Stimulated activated CD8-positive, alpha-beta memory T cell treated with anti-CD3 and anti-CD28 coated beads, Interleukin-7, amount 100 ng/mL, for 48 hours (primary cell): ENCODE measurements around the gene CDH24.
A peak's percentile ranks its signal among the peaks of the same experiment; 100 is the strongest.

ENCODE experiments used
- DNase-seq, 2 donors: peaks; one replicate each; pipeline ENCODE4 v3.0.0-alpha.2; 2020; ENCODE audit warnings: low read depth in 1 of 2; ENCODE audit errors: extremely low read depth in 1 of 2

CDH24 gene

DNA sequence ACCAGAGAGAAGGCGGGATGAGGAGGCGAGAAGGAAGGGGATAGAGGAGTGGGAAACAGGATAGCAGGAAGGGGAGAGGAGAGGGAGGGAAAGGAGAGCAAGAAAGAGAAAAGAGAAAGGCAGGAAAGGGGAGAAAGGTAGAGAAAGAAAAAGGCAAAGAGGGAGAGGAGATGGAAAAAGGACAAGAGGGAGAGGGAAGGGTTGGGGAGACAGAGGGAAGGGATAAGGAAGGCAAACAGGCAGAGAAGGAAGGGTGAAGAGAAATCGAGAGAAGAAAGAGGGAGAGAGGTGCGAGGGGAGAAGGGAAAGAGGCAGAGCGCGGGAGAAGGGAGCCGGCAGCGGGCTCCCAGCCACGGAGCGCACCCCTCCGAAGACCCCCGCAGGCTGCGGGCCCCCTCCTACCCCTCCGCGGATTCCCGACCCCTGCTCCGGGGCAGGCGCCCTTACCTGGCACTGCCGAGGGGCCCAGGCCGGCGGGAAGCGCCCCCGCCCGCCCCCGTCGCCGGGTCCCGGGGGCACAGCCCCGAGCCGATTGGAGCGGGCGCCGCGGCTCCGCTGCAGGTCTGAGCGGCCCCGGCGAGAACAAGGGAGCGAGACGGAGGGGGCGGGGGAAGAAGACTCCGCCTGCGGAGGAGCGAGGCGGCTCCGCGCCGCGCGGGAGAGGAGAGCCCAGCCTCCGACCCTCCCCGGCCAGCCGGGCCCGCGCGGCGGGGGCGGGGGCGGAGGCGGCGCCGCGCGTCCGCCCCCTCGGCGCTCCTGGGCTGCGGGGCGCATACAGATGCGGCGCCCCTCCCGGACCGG lies at the start of gene CDH24:
Gene CDH24, minus strand, starts transcription at position 565 of the 801 bp plus-strand sequence. CDS start 1,787 bp downstream, outside the sequence.
- peak in 1 of 2 donors; percentile 53 for DNase-seq

DNA sequence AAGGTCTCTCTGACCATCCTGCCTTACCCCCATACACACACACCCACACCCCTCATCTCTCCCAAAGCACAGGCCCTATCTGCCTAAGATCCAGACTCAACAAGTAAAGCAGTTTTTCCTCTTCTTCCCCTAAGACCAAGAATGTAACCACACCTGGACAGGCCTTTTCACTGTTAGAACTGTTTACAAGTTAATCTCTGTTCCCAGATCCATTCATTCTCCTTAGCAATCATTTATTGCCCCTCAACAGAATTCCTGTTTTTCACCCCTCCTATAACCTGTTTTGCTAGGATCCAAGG lies 49.4 kb upstream of the CDH24 start:
- DNase-seq, result no peak

DNA sequence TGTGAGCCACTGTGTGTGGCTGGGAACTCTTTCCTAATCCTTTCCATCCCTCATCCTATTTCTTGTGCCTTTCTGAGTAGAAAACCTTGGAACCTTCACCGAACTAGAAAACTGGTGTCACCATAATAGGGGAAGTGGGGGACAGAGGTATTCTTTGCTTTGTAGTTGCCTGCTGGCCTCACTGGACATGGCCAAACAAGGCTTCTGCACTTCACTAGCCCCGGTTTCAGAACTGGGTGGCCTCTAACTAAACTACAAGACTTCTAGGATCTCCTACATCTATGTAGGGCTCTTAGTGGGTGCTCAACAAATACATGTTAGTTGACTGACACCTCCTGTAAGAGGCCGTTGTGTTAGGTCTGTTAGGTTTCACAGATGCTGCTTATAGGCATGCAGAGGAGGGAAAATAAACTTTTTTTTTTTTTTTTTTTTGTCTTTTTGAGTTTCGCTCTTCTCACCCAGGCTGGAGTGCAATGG lies 48.1 kb upstream of the CDH24 start:
- DNase-seq, result no peak

DNA sequence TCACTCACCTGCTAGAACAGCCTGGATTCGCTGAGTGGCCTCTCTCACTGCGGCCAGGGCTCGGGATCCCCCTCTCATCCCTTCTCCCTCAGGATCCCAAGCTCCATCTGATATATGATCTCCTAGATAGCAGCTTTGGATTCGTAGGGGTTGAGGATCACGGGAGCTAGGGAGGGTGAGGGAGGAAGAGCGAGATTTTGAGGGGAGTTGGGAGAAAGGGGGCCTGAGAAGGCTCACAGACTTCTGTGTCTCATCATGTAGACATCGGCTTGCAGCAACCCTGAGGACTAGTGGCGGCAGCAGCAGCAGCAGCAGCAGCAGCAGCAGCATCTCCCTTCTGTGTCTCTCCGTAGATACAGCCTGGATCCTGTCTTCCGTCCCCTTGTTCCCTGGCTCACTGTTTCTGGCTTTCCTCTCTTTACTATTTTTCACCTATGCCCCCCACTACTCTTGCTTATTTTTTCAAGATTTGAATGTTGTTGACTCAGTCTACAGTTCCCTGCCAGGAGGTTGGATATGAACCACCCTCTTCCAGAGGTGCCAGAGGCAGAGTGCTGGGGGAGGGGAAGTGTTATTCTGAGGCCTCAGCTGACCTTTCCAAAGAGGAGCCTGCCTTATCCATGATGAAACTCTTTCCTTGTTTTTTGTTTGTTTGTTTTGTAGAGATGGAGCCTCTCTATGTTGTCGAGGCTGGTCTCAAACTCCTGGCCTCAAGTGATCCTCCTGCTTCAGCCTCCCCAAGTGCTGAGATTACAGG lies 47.4 kb upstream of the CDH24 start, which contains the start of gene CIROP:
Gene CIROP, minus strand, starts transcription at position 399 of the 757 bp plus-strand sequence. Its CDS starts 69 bp downstream, at position 330.
- DNase-seq, result no peak

DNA sequence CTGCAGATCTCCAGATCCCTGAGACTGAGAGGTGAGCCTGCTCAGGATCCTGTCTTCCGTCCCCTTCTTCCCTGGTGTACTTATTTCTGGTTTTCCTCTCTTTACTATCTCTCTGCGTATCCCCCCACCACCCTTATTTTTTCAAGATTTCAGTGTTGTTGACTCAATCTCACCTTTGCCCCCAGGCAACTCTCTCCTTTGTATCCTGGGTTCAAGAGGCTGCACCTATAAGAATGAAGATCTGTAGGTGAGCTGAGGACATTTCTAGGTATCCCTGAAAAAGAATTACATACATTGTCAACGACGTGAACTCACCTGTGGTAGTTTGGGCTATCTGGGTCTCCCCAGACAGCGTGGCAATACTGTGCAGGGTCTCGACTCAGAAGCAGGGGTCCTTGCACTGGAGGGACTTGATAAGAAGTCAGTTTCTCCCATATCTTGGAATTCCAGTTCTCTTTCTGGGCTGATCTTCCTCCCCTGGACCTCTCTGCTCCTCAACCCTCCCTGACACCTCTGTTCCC lies 46.8 kb upstream of the CDH24 start:
- no peak for DNase-seq

DNA sequence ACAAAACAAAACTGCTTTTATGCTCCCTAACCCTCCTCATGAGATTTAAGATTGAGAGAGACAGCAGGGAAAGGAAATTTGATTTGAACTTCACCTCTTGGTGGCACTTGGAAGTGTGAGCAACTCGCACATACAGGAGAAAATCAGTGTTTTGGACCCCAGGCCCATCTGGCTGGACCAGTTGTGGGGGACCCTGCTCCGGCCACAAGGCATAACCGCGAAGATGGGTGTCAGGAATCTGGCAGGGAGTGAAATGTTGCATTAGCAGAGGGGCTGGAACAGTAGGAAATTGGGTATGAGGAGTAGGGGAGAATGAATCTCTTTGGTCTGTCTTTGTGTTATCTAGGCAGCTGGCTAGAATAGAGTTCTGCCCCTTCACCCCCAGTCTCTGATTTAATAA lies 46.3 kb upstream of the CDH24 start:
- DNase-seq, result no peak

DNA sequence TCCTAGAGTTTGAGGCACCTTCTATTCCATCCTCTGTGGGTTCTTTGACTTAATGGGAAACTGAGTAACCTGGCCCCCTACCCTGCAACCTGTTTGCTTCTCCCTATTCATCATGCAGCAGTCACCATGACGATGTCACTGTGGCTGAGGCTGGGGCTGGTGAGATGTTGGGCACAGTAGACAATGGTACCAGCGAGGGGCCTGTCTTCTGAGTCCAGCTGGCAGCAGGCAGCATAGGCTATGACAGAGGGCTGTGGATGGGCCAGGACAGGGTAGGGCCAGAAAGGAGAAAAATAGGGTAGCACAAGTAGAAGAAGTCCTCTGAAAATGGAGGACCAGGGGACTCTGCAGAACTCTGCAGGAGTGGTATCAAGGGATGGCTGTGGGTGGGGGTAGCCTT lies 45.5 kb upstream of the CDH24 start:
- no peak for DNase-seq

DNA sequence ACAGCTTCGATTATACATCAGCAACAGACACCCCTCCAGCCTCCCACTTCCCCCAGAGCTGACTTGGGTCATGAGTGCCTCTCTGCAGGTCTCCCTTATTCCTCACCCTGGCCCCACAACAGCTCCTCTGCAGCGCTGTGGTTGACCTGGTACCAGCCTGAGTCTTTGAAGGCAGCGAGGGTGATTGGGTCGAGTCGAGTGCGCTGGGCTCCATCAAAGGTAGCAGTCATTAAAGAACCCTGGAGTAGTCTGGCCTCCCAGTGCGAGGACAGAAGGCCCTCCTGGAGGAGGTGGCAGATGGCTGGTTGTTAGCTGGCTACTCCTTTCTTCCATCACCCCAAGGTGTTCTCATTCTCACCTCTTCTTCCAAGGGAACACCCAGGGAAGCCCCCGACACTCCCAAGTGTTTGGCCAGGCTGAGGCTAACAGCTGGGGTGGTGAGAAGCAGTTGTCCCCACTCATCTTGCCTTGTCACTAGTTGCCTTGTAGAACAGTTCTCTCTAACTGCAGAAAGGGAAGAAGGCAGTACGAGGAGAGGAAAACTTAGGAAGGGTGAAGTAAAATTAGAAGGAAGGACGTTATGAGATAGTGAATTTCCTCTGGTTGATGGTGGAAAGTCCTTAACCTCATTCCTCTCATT lies 44.8 kb upstream of the CDH24 start:
- no peak for DNase-seq

- no peak for DNase-seq
These were observed 44.1 kb upstream of the CDH24 start for GRCh38 chr14:23101213-23101970.

GRCh38 chr14:23099212-23099861 lies 42.0 kb upstream of the CDH24 start:
- no peak for DNase-seq

DNA sequence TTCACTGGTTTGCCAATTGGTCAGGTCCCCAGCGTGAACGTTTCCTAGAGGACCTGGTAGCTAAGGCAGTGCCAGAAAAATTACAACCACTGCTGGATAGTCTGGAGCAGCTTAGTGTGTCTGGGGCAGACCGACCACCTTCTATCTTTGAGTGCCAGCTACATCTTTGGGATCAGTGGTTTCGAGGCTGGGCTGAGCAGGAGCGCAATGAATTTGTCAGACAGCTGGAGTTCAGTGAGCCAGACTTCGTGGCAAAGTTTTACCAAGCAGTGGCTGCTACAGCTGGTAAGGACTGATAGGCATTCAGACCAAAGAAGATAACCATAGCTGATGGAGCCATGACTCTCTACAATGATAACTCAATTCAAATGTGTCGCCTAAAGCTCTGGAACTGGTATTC lies 40.5 kb upstream of the CDH24 start:
- DNase-seq, result no peak

DNA sequence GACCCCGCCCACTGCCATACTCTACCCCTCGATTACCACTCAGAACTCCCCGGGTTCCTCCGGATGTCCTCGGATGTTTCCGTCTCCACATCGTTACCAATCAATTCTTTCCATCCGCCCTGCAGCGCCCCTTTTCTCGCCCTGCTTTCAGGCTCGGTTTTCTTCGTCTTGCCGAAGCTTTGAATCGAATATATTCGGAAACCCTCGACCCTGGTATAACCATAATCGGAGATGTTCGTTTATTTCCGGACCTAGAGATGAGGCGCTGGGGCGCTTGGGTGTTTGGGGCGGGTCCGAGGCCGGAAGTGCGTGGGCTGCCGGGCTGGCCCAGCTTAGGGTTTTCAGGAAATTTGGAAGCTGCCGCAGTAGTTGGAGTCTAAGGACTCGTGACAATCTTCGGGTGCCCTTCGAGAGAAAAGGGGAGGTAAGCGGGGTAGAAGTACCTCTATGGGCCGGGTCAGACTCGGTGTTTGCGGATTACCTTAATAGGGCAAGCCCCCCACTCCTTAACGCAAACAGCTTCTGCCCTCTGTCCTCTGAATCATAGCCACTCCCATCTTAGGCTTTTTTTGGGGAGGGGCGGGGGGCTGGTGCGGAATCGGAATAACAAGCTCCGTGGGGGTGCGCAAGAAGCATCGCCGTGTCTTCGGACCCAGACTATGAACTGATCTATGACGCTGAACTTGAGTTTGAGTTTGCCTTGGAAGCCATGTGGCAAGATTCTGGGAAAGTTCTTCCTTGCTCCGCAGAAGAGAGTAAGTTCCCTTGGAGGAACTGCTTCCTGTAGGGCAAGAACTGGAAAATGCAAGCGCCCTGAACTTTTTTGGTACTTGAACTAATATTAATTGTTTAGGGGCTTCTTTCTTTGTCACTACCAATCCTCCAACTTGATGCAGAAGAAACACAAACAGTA lies 38.1 kb upstream of the CDH24 start, which contains the start of gene C14orf119:
Gene C14orf119, plus strand, starts transcription at position 310 of the 913 bp plus-strand sequence. CDS start 2,154 bp downstream, outside the sequence.
- peak in 1 of 2 donors; percentile 99 for DNase-seq

GRCh38 chr14:23094666-23095195 lies 37.4 kb upstream of the CDH24 start, which contains the start of gene ACIN1:
ACIN1 (minus strand) TSS chr14:23095136; CDS start chr14:23095112, 24 bp downstream.
- peak in 1 of 2 donors; percentile 97 for DNase-seq

GRCh38 chr14:23093991-23094665 lies 36.8 kb upstream of the CDH24 start:
- peak in 1 of 2 donors; percentile 67 for DNase-seq

- no peak for DNase-seq
These were observed 36.2 kb upstream of the CDH24 start for GRCh38 chr14:23093526-23093925.

GRCh38 chr14:23093104-23093503 lies 35.8 kb upstream of the CDH24 start:
- DNase-seq, result no peak

GRCh38 chr14:23091294-23092225 lies 34.2 kb upstream of the CDH24 start:
- no peak for DNase-seq
